DMS 273 (cell line): ENCODE results near the gene ERN1.
A peak's percentile ranks its signal among the peaks of the same experiment; 100 is the strongest.
"Not testable (repeated sequence)": the region's sequence is repeated elsewhere in the genome, so short reads cannot be mapped to it uniquely, and the experiment has no call there.

Source experiments
- DNase-seq: peaks from one replicate; lab custom pipeline; 2025; ENCODE audit not compliant: unreplicated experiment; lab: John Stamatoyannopoulos, UW

ERN1 gene

GRCh38 chr17:64036198-64036922 lies 93.6 kb downstream of the ERN1 start:
- DNase-seq, result no peak

- DNase-seq, result no peak
These were observed 97.9 kb downstream of the ERN1 start for GRCh38 chr17:64032081-64032480.

- peak; percentile 80 for DNase-seq
These were observed 101.0 kb downstream of the ERN1 start for GRCh38 chr17:64028874-64029464.

GRCh38 chr17:64025732-64026294 lies 104.1 kb downstream of the ERN1 start:
- DNase-seq, result peak; percentile 93

GRCh38 chr17:64024781-64025731 lies 104.9 kb downstream of the ERN1 start:
- DNase-seq, result no peak

GRCh38 chr17:64024215-64024654 lies 105.7 kb downstream of the ERN1 start:
- DNase-seq, result no peak

- DNase-seq, result no peak
These were observed 107.3 kb downstream of the ERN1 start for GRCh38 chr17:64022611-64023063.

GRCh38 chr17:64020056-64020766 lies 109.7 kb downstream of the ERN1 start, which contains the start of gene ICAM2:
ICAM2 (minus strand) TSS chr17:64020633; CDS start chr17:64006691, 13,942 bp downstream.
- no peak for DNase-seq

GRCh38 chr17:64019551-64019961 lies 110.4 kb downstream of the ERN1 start:
- DNase-seq, result not testable (repeated sequence)

GRCh38 chr17:64017381-64017980 lies 112.5 kb downstream of the ERN1 start:
- peak; percentile 16 for DNase-seq

GRCh38 chr17:64016974-64017373 lies 113.0 kb downstream of the ERN1 start:
- no peak for DNase-seq

- no peak for DNase-seq
These were observed 113.6 kb downstream of the ERN1 start for GRCh38 chr17:64016231-64016784.

GRCh38 chr17:64015447-64015846 lies 114.5 kb downstream of the ERN1 start:
- DNase-seq, result no peak

- DNase-seq, result no peak
These were observed 120.2 kb downstream of the ERN1 start for GRCh38 chr17:64009571-64010402.

- no peak for DNase-seq
These were observed 121.1 kb downstream of the ERN1 start for GRCh38 chr17:64008830-64009229.

- DNase-seq, result no peak
These were observed 121.6 kb downstream of the ERN1 start for GRCh38 chr17:64008346-64008745.

- no peak for DNase-seq
These were observed 122.1 kb downstream of the ERN1 start for GRCh38 chr17:64007838-64008282.

- DNase-seq, result not testable (repeated sequence)
These were observed 122.7 kb downstream of the ERN1 start for GRCh38 chr17:64007089-64007837.
